ENCODE data around the gene PFKL. TPM values are rescaled to one million over a fixed set of nuclear protein-coding genes. Genes with fewer than 3 reads are reported as not detected.

Gene PFKL
- total RNA-seq, 1 experiment from 2014 or later, result 140 TPM

DNA sequence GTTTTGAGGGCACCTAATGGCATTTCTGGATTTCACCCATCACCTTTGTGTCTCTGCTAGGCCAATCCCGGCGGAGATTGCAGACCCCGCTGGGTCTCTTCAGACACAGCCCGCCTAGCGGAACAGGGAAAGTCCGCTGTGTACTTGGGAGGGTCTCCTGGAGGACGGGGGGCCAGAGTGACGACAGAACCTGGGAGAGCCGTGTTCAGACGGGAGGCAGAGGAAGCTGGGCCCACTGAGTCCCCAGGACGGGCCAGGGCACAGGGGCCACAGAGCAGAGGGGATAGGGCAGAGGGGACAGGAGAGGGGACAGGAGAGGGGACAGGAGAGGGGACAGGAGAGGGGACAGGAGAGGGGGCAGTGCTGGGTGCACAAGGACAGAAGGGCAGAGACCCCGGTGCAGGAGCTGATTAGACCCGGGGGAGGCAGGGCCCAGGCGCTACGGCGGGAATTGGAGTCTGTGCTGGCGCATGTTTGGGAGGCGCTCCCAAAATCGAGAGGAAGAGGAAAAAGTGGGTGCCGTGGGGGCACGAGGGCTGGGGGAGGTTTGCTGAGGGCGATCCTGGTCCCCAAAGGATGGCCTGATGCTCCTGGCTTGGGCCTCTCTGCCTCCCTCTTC, 66.2 kb downstream of the PFKL start:
- no peak overlapping the region for H3K4me3 ChIP-seq (ENCODE audit: low read depth, low read length)
- Mint-ChIP-seq H3K4me1 (ENCODE audit: low read depth, unreplicated experiment) (no peaks in the 10 kb centered on the region), H3K27me3 (ENCODE audit: insufficient read depth, unreplicated experiment) (no peaks in the 10 kb centered on the region), H3K9me3 (ENCODE audit: unreplicated experiment) (no peaks in the 10 kb centered on the region), H3K27ac (ENCODE audit: unreplicated experiment) (no peak overlapping the region), H3K36me3 (ENCODE audit: insufficient read depth, unreplicated experiment) (no peaks in the 10 kb centered on the region), H3K4me3 (ENCODE audit: unreplicated experiment) (no peak overlapping the region)
- H3K4me1 ChIP-seq, result peaks cover 8% of the 10 kb centered on the region; the same call in 1 of the 2 replicates
- H3K36me3 ChIP-seq (ENCODE audit: control insufficient read depth, insufficient read depth, low read length), result no peaks in the 10 kb centered on the region
- TF ChIP-seq, protein P1, sequence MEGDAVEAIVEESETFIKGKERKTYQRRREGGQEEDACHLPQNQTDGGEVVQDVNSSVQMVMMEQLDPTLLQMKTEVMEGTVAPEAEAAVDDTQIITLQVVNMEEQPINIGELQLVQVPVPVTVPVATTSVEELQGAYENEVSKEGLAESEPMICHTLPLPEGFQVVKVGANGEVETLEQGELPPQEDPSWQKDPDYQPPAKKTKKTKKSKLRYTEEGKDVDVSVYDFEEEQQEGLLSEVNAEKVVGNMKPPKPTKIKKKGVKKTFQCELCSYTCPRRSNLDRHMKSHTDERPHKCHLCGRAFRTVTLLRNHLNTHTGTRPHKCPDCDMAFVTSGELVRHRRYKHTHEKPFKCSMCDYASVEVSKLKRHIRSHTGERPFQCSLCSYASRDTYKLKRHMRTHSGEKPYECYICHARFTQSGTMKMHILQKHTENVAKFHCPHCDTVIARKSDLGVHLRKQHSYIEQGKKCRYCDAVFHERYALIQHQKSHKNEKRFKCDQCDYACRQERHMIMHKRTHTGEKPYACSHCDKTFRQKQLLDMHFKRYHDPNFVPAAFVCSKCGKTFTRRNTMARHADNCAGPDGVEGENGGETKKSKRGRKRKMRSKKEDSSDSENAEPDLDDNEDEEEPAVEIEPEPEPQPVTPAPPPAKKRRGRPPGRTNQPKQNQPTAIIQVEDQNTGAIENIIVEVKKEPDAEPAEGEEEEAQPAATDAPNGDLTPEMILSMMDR (IDR thresholded peaks at IDR 0.05; ENCODE audit: insufficient read depth in 1 of 2, low read depth in 1 of 2, low read length in 1 of 2, severe bottlenecking in 1 of 2, unreplicated experiment in 1 of 2), result no peak
- no peaks in the 10 kb centered on the region for H3K27me3 ChIP-seq (replicated peaks; ENCODE audit: control insufficient read depth, insufficient read depth, low read length)
- ChIA-PET CTCF (no interaction called here), POLR2A (no interaction called here)
- no TSS peak for BruUV-seq (replicated peaks)
- intact Hi-C loops (cut with micrococcal nuclease; ENCODE audit: unreplicated experiment), result no loop called here
- no peak for DNase-seq
- H3K9me3 ChIP-seq, result peaks cover 4% of the 10 kb centered on the region; the same call in 1 of the 2 replicates

DNA sequence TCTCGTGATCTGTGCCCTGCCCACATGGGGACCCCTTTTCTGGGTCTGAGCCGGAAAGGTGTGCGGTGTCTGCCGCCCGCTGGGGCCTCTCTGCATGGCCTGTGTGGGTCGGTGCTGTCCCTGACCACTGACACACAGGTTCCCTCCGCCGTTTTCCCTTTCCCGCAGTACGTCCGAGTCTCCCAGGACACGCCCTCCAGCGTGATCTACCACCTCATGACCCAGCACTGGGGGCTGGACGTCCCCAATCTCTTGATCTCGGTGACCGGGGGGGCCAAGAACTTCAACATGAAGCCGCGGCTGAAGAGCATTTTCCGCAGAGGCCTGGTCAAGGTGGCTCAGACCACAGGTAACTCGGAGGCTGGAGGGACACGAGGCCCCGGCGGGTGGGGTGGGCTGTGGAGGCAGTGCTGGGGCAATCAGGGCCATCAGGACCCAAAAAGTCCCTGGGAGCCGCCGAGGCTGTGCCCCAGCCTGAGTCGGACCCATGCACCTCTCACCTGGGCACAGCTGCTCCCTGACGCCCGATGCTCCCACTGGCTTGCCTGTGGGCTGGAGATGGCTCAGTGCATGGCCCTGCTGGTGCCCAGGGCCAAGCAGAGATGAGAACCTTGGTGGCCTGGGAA, 66.8 kb downstream of the PFKL start:
- Mint-ChIP-seq H3K4me1 (ENCODE audit: low read depth, unreplicated experiment) (no peaks in the 10 kb centered on the region), H3K36me3 (ENCODE audit: insufficient read depth, unreplicated experiment) (no peaks in the 10 kb centered on the region), H3K9me3 (ENCODE audit: unreplicated experiment) (no peaks in the 10 kb centered on the region), H3K27ac (ENCODE audit: unreplicated experiment) (no peak overlapping the region), H3K27me3 (ENCODE audit: insufficient read depth, unreplicated experiment) (no peaks in the 10 kb centered on the region), H3K4me3 (ENCODE audit: unreplicated experiment) (no peak overlapping the region)
- H3K36me3 ChIP-seq (ENCODE audit: control insufficient read depth, insufficient read depth, low read length), result no peaks in the 10 kb centered on the region
- ChIA-PET POLR2A (no interaction called here), CTCF (no interaction called here)
- no TSS peak for BruUV-seq (replicated peaks)
- peaks cover 8% of the 10 kb centered on the region; the same call in 1 of the 2 replicates for H3K4me1 ChIP-seq
- intact Hi-C loops (cut with micrococcal nuclease; ENCODE audit: unreplicated experiment), result no loop called here
- H3K9me3 ChIP-seq, result peaks cover 4% of the 10 kb centered on the region; the same call in 1 of the 2 replicates
- no peaks in the 10 kb centered on the region for H3K27me3 ChIP-seq (replicated peaks; ENCODE audit: control insufficient read depth, insufficient read depth, low read length)
- H3K4me3 ChIP-seq (ENCODE audit: low read depth, low read length), result no peak overlapping the region
- TF ChIP-seq, protein P1 (IDR thresholded peaks at IDR 0.05; ENCODE audit: insufficient read depth in 1 of 2, low read depth in 1 of 2, low read length in 1 of 2, severe bottlenecking in 1 of 2, unreplicated experiment in 1 of 2), result no peak
- DNase-seq, result peak in 1 of 2 experiments; percentile 30

DNA sequence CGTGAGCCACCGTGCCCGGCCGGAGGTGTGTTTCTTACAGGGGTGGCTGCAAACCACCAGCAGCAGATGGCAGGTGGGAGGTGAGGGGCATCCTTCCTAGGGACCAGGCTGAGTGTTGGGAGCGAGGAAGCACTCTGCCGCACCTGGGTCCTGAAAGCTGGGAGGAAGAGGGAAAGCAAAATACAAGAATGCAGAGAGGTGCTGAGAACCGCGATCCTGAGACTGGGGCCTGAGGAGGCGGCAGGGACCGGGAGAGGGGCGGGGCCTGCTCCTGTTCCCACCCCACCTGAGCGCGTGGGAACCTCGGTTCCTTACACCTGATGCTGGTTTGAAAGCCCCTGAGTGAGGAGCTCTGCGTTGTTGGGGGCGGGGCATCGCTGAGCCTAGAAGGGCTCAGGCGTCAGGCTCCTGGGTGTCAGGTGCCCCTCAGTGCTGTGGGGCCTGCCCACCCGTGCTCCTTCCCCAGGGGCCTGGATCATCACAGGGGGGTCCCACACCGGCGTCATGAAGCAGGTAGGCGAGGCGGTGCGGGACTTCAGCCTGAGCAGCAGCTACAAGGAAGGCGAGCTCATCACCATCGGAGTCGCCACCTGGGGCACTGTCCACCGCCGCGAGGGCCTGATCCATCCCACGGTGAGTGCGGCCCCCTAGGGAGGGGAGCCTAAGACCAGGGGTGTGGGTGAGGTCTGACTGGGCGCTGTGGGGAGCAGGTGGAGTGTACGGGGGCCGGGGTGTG, 69.0 kb downstream of the PFKL start:
- POLR2A ChIA-PET, result interaction anchor here (0.6 kb wide), 1 partner anchor 30 kb away, joined by 10 read pairs; the partner anchor contains the start of gene CFAP410
- H3K27ac Mint-ChIP-seq (ENCODE audit: unreplicated experiment), result no peak overlapping the region
- Histone ChIP-seq H3K36me3 (ENCODE audit: control insufficient read depth, insufficient read depth, low read length) (no peaks in the 10 kb centered on the region), H3K4me1 (peaks cover 8% of the 10 kb centered on the region; the same call in 1 of the 2 replicates), H3K27me3 (replicated peaks; ENCODE audit: control insufficient read depth, insufficient read depth, low read length) (no peaks in the 10 kb centered on the region), H3K4me3 (ENCODE audit: low read depth, low read length) (peak overlapping the region; percentile 35), H3K9me3 (no peaks in the 10 kb centered on the region)
- intact Hi-C loops (cut with micrococcal nuclease; ENCODE audit: unreplicated experiment), result no loop called here
- no peaks in the 10 kb centered on the region for H3K9me3 Mint-ChIP-seq (ENCODE audit: unreplicated experiment)
- H3K27me3 Mint-ChIP-seq (ENCODE audit: insufficient read depth, unreplicated experiment), result no peaks in the 10 kb centered on the region
- peak; percentile 44 for DNase-seq
- BruUV-seq (replicated peaks), result no TSS peak
- CTCF ChIA-PET, result interaction anchor here (0.6 to 1.0 kb wide), 8 partner anchors 9 to 121 kb away, joined by 3 to 8 read pairs (median 3); partner anchors contain the start of gene CFAP410
- peak overlapping the region; percentile 68 for H3K4me3 Mint-ChIP-seq (ENCODE audit: unreplicated experiment)
- TF ChIP-seq, protein P1 (IDR thresholded peaks at IDR 0.05; ENCODE audit: insufficient read depth in 1 of 2, low read depth in 1 of 2, low read length in 1 of 2, severe bottlenecking in 1 of 2, unreplicated experiment in 1 of 2), result peak in 1 of 2 experiments; percentile 13
- no peaks in the 10 kb centered on the region for H3K4me1 Mint-ChIP-seq (ENCODE audit: low read depth, unreplicated experiment)
- no peaks in the 10 kb centered on the region for H3K36me3 Mint-ChIP-seq (ENCODE audit: insufficient read depth, unreplicated experiment)

Data from Caco-2 (cell line).